GM19240 (cell line): ENCODE results near the gene LAMA3.

Experiments
- DNase-seq: peaks from one replicate; pipeline ENCODE4 v3.0.0; 2011; ENCODE audit warnings: low spot score; ENCODE audit not compliant: insufficient read length

LAMA3 gene

GRCh38 chr18:23761941-23762340 lies 72.7 kb downstream of the LAMA3 start:
- DNase-seq: no peak

- DNase-seq: no peak
Measured at GRCh38 chr18:23763343-23763742, 74.1 kb downstream of the LAMA3 start.

DNA sequence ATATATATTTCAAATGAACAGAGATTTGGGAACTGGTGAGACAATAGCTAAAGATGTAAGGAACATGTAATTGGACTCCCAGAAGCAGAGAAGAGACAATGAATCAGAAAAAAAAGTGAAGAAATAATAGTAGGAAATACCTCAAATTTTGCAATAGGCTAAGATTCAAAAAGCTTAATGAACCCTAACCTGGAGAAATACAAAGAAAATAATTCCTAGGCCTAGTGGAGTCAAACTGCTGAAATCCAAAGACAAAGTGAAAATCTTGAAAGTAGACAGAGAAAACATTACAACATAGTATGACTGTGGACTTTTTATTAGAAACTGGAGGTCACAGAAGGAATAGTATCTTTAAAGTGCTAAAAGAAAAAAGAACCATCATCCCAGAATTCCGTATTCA lies 76.7 kb downstream of the LAMA3 start:
- DNase-seq: no peak

DNA sequence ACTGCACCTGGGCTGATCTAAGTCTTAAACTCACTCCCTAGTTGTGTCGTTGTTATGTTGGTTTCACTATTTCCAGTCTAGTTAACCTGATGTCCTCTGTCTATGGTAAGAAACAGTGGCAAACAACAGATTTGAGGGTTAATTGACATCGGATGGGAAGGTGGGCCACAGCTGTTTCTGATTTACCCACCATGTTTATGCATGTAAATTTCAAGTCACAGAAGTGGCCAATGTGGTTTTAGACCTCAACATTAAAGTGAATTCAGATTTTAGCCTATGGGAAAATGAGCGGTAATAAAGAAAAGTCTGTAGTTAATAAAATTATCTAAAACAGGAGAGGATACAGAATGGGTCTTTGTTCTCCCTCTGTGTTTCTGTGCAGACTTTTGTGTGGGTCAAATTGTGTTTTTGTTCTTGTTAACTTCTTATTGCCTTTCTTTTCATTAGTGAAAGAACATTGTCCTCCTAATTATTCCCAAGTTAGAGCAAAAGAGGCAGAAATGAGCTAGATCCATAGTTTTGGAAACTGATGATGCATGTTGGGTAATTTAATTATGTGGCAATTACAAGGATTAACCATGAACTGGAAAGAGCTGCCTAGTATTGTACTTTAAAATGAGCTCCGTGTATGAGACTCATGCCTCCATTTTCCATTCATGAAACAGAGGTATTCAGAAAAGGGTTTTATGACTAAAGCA lies 83.2 kb downstream of the LAMA3 start:
- no peak for DNase-seq

GRCh38 chr18:23776306-23776705 lies 87.1 kb downstream of the LAMA3 start:
- no peak for DNase-seq

GRCh38 chr18:23778828-23779227 lies 89.6 kb downstream of the LAMA3 start:
- DNase-seq: no peak

- DNase-seq: no peak
Measured at GRCh38 chr18:23779696-23780303, 90.5 kb downstream of the LAMA3 start.

DNA sequence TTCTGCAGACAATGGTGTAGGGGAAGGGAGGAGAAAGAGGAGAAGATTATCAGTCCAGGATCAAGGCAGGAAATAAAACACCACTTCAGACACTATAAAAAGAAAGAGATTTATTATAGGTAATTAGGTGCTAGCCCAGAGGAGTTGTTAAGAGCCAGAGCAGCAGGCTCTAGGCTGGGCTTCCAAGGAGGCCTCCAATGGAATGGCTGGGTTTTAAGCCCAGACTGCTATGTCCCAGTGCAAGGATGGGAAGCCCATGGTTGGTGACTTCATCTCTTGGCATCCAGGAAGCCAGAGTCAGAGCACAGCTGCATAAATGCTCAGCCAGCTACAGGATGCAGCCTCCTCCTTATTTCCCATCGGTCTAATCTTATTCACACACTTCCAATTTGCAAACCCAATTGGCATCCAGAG lies 95.6 kb downstream of the LAMA3 start:
- no peak for DNase-seq

GRCh38 chr18:23793051-23793450 lies 103.8 kb downstream of the LAMA3 start:
- no peak for DNase-seq

DNA sequence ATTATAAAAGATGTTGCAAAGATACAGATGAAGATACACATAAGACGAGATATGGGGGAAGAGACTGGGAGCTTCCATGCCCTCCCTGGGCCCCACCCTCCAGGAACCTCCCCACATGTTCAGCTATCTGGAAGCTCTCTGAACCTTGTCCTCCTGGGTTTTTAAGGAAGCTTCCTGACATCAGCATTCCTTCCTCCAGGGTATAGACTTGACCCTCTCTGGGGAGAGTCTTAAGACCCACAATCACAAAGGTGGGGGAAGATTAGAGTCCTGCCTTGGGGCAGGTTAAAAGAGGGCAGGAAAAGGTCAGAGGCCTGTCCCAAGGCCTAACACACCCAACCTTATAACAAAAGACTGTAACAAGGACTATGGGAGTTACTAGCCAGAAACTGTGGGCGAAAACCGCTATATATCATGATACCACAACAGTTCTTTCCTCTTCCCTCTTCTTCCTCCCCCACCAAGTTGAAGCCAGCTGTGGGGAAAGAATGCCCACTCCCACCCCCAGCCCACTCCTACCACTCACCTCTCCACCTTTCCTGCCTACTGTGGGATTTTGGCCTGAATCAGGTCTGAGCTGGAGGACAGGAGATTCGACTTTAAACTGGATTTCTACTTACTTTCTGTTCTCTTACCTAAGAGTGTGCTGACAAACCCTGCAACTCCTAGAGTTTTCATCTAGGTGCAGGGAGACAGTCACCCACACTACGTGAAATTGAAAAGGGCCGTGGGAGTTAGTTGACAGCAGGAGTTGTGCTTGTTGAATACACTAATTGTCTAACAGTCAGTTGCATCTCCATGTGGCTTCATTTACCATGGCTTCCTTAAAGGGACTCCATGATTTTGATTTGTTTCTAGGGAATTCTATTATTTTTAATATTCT lies 105.0 kb downstream of the LAMA3 start:
- no peak for DNase-seq

DNA sequence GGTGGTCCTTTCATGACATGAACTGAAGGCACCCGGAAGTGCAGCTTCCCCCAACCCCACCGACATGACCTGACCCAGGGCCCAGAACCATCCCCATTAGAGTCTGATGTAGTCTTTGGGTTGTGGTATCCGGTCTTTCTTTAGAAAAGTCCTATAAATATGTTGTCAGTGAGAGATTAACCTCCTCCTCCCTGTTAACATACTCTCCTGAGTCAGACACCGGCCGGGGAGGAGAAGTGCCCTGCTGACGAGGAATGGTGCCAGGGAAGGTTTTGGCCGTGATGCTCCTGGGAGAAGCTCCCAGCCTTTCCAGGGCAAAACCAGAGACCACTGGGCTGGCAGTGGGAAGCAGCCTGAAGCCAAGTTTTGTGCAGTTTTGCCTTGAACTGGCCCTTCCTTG lies 109.0 kb downstream of the LAMA3 start:
- no peak for DNase-seq

DNA sequence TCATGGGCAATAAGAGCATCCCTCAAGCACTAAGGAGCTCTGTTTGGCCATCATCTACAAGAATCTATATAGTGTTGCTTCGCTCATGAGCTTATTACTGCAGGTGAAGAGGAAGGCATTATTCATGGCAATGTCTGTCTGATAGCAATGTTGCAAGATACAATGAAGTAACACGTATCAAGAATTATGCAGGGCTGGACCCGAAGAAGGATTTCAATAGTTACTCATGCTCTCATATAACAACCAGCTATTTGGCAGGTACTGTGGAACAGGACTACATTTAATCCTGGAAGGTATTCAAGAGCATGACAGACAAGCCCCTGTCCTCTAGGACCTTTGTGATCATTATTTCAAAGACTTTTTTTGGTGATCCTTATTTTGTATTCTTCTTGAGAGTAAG lies 109.6 kb downstream of the LAMA3 start:
- no peak for DNase-seq

GRCh38 chr18:23799540-23799939 lies 110.3 kb downstream of the LAMA3 start:
- DNase-seq: no peak

- no peak for DNase-seq
Measured at GRCh38 chr18:23800902-23801301, 111.6 kb downstream of the LAMA3 start.

DNA sequence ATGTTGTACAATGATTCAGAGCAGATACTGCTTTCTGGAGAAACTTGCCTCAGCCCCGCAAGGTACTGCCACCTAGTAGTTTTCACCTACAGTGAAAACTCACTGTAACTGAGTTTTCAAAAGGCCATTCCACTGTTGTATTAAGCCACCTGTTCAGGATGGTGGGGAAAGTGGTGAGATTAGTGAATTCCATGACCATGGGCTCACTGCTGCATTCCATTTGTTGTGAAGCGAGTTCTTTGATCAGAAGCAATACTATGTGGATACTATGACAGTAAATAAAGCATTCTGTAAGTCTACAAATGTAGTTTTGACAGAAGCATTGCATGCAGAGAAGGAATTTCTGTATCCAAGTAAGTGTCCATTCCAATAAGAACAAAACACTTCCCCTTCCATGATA lies 113.6 kb downstream of the LAMA3 start:
- no peak for DNase-seq

- DNase-seq: no peak
Measured at GRCh38 chr18:23803755-23804154, 114.5 kb downstream of the LAMA3 start.

DNA sequence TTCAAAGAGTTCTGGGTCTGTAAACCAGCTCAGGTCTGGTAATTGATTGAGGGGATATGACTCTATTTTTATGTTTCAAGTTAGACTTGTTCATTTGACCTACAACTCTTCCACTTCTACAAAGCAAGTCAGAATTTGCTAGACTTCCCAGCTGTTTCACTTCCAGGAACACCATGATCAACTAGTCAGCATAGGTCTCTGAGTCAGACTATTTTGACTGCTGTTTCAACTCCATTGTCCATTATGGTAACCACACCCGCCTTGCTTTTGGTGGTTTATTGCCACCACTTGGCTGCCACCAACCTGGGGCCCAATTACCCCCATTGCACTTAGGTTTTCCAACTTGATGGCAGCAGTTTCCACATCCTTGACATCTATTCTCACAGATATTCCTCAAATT lies 116.6 kb downstream of the LAMA3 start:
- no peak for DNase-seq

DNA sequence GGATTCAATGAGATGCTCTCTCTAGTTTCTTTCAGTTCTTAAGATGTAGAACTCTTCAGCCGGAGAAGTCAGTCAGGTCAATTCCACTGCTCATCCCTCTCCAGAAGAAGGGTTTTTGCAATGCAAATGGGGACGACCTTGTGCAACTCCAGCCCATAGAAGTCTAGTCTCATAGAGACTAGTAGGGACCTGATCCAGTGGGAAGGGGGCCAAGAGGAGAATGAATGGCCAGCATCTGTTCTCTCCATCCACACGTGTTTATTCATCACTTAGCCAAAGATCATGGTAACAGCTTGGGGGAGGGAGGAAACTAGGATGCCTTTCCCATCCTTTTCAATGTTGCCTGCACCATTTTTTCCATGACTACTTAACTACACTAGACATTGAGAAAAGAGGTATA lies 120.2 kb downstream of the LAMA3 start:
- DNase-seq: no peak

DNA sequence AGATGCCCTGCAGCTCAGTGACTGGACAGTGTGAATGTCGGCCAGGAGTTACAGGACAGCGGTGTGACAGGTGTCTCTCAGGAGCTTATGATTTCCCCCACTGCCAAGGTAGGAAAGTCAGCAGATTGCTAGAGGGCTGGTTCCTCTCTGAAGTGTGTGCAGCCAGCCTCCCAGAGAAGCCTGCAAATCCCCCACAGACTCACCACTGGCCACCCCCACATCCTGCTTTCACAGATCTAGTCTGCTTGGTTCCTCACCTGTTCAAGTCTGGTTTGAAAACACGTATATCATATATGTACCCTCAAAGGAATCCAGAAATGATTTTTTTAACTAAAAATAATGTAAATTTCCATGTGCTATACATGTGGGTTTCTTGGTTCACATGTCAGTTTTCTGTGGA lies 121.1 kb downstream of the LAMA3 start:
- DNase-seq: no peak

GRCh38 chr18:23811176-23811575 lies 121.9 kb downstream of the LAMA3 start:
- DNase-seq: no peak

GRCh38 chr18:23812546-23813440 lies 123.5 kb downstream of the LAMA3 start:
- DNase-seq: no peak
